ENCODE results near the gene SUB1.

- TF ChIP-seq POLR2AphosphoS5 (IDR thresholded peaks at IDR 0.05; ENCODE audit: low read depth, low read length) (no peak), REST (IDR thresholded peaks at IDR 0.05; ENCODE audit: insufficient read depth in 1 of 2, low read depth in 2 of 2, low read length in 1 of 2) (no peak)
Observed at GRCh38 chr5:32565145-32565544, 20.2 kb upstream of the SUB1 start.
